Smooth muscle cell (in vitro differentiated cells): ENCODE measurements around the gene MAOB. TPM values are rescaled to one million over a fixed set of nuclear protein-coding genes. Genes with fewer than 3 reads are reported as not detected.

Experiments used
- DNase-seq: peaks from one replicate; lab custom pipeline; 2025; ENCODE audit not compliant: unreplicated experiment; lab: John Stamatoyannopoulos, UW
- H2AFZ ChIP-seq: fragments of 200-600 bp; sonication (generic); 2 replicates; pipeline ENCODE4 v1.6.0; 2016; ENCODE audit warnings: antibody characterized with exemption, low read depth, mild to moderate bottlenecking
- H3F3A ChIP-seq: fragments of 200-600 bp; sonication (generic); 2 replicates; pipeline ENCODE4 v1.6.0; 2017; ENCODE audit warnings: antibody characterized with exemption, low read depth
- H3K27ac ChIP-seq: fragments of 200-600 bp; sonication (generic); 2 replicates; pipeline ENCODE4 v1.5.1; 2016; ENCODE audit warnings: low read depth, mild to moderate bottlenecking
- H3K27me3 ChIP-seq: fragments of 200-600 bp; sonication (generic); 2 replicates; pipeline ENCODE4 v1.6.1; 2016; ENCODE audit warnings: low read depth, mild to moderate bottlenecking
- H3K36me3 ChIP-seq: fragments of 200-600 bp; sonication (generic); 2 replicates; pipeline ENCODE4 v1.5.1; 2016; ENCODE audit warnings: low read depth
- H3K4me1 ChIP-seq: fragments of 200-600 bp; sonication (generic); 2 replicates; pipeline ENCODE4 v1.5.1; 2016; ENCODE audit warnings: low read depth
- H3K4me2 ChIP-seq: fragments of 200-600 bp; sonication (generic); 2 replicates; pipeline ENCODE4 v1.6.0; 2016; ENCODE audit warnings: mild to moderate bottlenecking
- H3K4me3 ChIP-seq: fragments of 200-600 bp; sonication (generic); 2 replicates; pipeline ENCODE4 v1.5.1; 2016; ENCODE audit warnings: mild to moderate bottlenecking
- H3K79me2 ChIP-seq: fragments of 200-600 bp; sonication (generic); 2 replicates; pipeline ENCODE4 v1.6.0; 2016; ENCODE audit warnings: low read depth, mild to moderate bottlenecking
- H3K9ac ChIP-seq: fragments of 200-600 bp; sonication (generic); 2 replicates; pipeline ENCODE4 v1.6.0; 2016; ENCODE audit warnings: low read depth
- H3K9me3 ChIP-seq: fragments of 200-600 bp; sonication (generic); replicated peaks from 2 replicates; pipeline ENCODE4 v1.5.1; 2016; ENCODE audit warnings: low read depth
- H4K20me1 ChIP-seq: fragments of 200-600 bp; sonication (generic); 2 replicates; pipeline ENCODE4 v1.6.0; 2016; ENCODE audit warnings: low read depth
- WGBS: methylation state at CpG from one replicate; pipeline ENCODE4 v1.1.7; 2016; ENCODE audit warnings: low lambda C conversion rate; 5-methylcytosine and 5-hydroxymethylcytosine counted together
- polyA plus RNA-seq: library from polyadenylated mRNA; unstranded; fragments of >200 nt; fragmentation: Nextera tagmentation; extraction: Ambion mirVana; gene quantifications from 2 replicates; pipeline ENCODE4 v1.2.1, GENCODE V29; 2016
- total RNA-seq: library from RNA; depleted of rRNA; stranded (reverse); fragments of >200 nt; gene quantifications from 2 replicates; pipeline ENCODE4 v1.2.3, GENCODE V29; 2014
- TF ChIP-seq, protein P1 (sequence below): fragments of 200-600 bp; sonication (generic); IDR thresholded peaks from 2 replicates; pipeline ENCODE4 v1.5.1; 2017; ENCODE audit warnings: borderline replicate concordance, mild to moderate bottlenecking, antibody characterized with exemption; ENCODE audit not compliant: insufficient read depth, poor library complexity, severe bottlenecking

The MAOB gene
- total and polyA plus RNA-seq, 2 experiments from 2014 or later = 0.93 TPM; not detected in 1

DNA sequence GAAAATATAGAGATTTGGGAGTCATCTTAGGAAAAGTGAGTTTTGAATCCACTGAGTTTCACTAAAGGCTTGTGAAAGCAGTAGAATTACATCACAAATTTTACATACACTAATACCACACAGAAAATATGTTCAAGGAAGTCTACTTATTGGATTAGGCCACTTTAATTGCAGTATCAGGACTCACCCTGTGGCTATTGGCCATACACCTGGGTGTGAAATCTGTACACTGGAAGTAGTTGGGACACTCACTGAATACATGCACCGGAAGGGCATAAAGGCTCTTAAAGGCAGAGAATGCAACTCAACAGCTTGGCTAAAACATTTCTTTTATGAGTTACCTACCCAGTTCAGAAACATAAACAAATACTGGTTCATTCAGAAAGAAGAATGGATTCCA lies 19.8 kb downstream of the MAOB start:
- 100% methylated on average over 1 of the region's 1 CpG for WGBS
- Histone ChIP-seq H4K20me1 (no peaks in the 10 kb centered on the region), H2AFZ (no peak overlapping the region), H3K79me2 (no peaks in the 10 kb centered on the region), H3K27me3 (no peaks in the 10 kb centered on the region), H3F3A (no peaks in the 10 kb centered on the region), H3K36me3 (no peaks in the 10 kb centered on the region), H3K4me1 (no peaks in the 10 kb centered on the region), H3K27ac (no peak overlapping the region), H3K4me2 (no peak overlapping the region), H3K9ac (no peak overlapping the region), H3K9me3 (no peaks in the 10 kb centered on the region), H3K4me3 (no peak overlapping the region)
- no peak for DNase-seq
- TF ChIP-seq, protein P1, sequence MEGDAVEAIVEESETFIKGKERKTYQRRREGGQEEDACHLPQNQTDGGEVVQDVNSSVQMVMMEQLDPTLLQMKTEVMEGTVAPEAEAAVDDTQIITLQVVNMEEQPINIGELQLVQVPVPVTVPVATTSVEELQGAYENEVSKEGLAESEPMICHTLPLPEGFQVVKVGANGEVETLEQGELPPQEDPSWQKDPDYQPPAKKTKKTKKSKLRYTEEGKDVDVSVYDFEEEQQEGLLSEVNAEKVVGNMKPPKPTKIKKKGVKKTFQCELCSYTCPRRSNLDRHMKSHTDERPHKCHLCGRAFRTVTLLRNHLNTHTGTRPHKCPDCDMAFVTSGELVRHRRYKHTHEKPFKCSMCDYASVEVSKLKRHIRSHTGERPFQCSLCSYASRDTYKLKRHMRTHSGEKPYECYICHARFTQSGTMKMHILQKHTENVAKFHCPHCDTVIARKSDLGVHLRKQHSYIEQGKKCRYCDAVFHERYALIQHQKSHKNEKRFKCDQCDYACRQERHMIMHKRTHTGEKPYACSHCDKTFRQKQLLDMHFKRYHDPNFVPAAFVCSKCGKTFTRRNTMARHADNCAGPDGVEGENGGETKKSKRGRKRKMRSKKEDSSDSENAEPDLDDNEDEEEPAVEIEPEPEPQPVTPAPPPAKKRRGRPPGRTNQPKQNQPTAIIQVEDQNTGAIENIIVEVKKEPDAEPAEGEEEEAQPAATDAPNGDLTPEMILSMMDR = no peak

DNA sequence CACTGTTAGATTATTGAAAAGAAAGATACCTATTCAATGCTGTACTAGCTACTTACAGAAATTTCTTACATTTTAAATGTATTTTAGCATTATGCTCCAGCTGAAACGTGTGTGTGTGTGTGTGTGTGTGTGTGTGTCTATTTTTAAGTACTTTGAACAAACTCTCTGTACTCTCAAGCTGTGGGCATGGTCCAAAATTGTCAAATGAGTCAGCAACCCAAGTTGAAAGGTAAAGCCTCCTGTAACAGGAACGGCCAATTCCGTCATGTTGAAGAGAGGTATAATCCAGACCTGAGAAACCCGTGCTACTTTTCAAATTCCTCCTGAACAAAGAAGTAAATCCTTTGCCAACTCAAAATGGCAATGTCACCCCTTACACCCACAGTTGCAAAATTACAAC lies 20.5 kb downstream of the MAOB start:
- no peaks in the 10 kb centered on the region for H3K27me3 ChIP-seq
- H3K4me2 ChIP-seq = no peak overlapping the region
- no peaks in the 10 kb centered on the region for H4K20me1 ChIP-seq
- no peaks in the 10 kb centered on the region for H3K4me1 ChIP-seq
- no peak overlapping the region for H3K9ac ChIP-seq
- no peaks in the 10 kb centered on the region for H3K36me3 ChIP-seq
- H3K4me3 ChIP-seq = no peak overlapping the region
- no peak overlapping the region for H3K27ac ChIP-seq
- no peaks in the 10 kb centered on the region for H3F3A ChIP-seq
- no peaks in the 10 kb centered on the region for H3K79me2 ChIP-seq
- no peak for DNase-seq
- WGBS = 70% methylated on average over 4 of the region's 4 CpGs
- H2AFZ ChIP-seq = no peak overlapping the region
- TF ChIP-seq, protein P1 = no peak
- H3K9me3 ChIP-seq = no peaks in the 10 kb centered on the region

DNA sequence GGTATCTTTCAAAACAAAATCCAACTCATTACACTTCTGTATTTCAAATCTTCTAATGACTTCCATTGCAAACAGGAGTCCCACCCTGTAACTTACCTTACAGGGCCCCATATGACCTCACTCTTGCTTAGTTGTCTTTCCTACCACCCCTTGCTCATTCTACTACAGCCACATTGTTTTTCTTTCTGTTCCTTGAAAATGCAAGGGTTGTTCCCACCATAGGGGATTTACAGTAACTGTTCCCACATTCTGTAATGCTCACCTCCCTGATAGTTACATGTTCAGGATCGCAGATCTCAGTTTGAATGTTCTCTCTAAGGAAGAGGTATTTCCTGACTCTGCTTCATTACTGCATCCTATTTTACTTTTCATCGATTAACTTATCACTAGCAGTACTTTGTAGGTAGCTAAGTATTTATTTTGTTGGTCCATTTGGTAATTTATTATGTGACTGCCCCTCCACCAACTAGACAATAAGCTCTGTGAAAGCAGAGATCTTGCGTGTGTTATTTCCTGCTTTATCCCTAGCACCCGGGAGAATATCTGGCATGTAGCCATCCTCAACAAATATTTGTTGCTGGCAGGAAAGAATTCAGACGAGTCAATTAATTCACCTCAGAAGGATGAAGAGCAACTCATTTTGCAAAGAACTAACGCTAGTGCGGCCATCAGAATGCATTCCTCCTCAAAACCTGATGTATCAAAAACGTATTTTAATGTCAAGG lies 21.4 kb downstream of the MAOB start:
- no peaks in the 10 kb centered on the region for H3K79me2 ChIP-seq
- no peak overlapping the region for H2AFZ ChIP-seq
- H3K27ac ChIP-seq = no peak overlapping the region
- no peaks in the 10 kb centered on the region for H3K4me1 ChIP-seq
- no peak for DNase-seq
- H4K20me1 ChIP-seq = no peaks in the 10 kb centered on the region
- H3F3A ChIP-seq = no peaks in the 10 kb centered on the region
- TF ChIP-seq, protein P1 = no peak
- WGBS = 66% methylated on average over 8 of the region's 8 CpGs
- H3K4me3 ChIP-seq = no peak overlapping the region
- H3K9me3 ChIP-seq = no peaks in the 10 kb centered on the region
- no peak overlapping the region for H3K4me2 ChIP-seq
- H3K36me3 ChIP-seq = no peaks in the 10 kb centered on the region
- H3K9ac ChIP-seq = no peak overlapping the region
- no peaks in the 10 kb centered on the region for H3K27me3 ChIP-seq
